ENCODE data around the gene FRY. TPM values are rescaled to one million over a fixed set of nuclear protein-coding genes. Genes with fewer than 3 reads are reported as not detected.

FRY gene
- total RNA-seq, 4 donors from 2014 or later = 32.0 to 111 (median 63.8) TPM

GRCh38 chr13:32229443-32229842, 197.9 kb downstream of the FRY start:
- TF ChIP-seq POLR2A (IDR thresholded peaks at IDR 0.05) (no peak), CTCF (IDR thresholded peaks at IDR 0.05) (no peak)
- Histone ChIP-seq H3K36me3 (no peaks in the 10 kb centered on the region), H3K4me1 (no peaks in the 10 kb centered on the region), H3K4me3 (no peak overlapping the region), H3K27ac (no peak overlapping the region), H3K27me3 (no peaks in the 10 kb centered on the region), H3K9me3 (no peaks in the 10 kb centered on the region)
- DNase-seq = no peak
- intact Hi-C loops (cut with DNase I; ENCODE audit: low total_unique reads) = no loop called here

GRCh38 chr13:32232263-32232662, 200.7 kb downstream of the FRY start:
- Histone ChIP-seq H3K36me3 (no peaks in the 10 kb centered on the region), H3K9me3 (no peaks in the 10 kb centered on the region), H3K4me1 (no peaks in the 10 kb centered on the region), H3K27me3 (no peaks in the 10 kb centered on the region), H3K4me3 (no peak overlapping the region), H3K27ac (no peak overlapping the region)
- TF ChIP-seq CTCF (IDR thresholded peaks at IDR 0.05) (no peak), POLR2A (IDR thresholded peaks at IDR 0.05) (no peak)
- DNase-seq = no peak
- intact Hi-C loops (cut with DNase I; ENCODE audit: low total_unique reads) = no loop called here

- TF ChIP-seq POLR2A (IDR thresholded peaks at IDR 0.05) (no peak), CTCF (IDR thresholded peaks at IDR 0.05) (no peak)
- Histone ChIP-seq H3K4me3 (no peak overlapping the region), H3K36me3 (no peaks in the 10 kb centered on the region), H3K27me3 (no peaks in the 10 kb centered on the region), H3K4me1 (no peaks in the 10 kb centered on the region), H3K9me3 (no peaks in the 10 kb centered on the region), H3K27ac (no peak overlapping the region)
- no peak for DNase-seq
- intact Hi-C loops (cut with DNase I; ENCODE audit: low total_unique reads) = no loop called here
These were observed 201.5 kb downstream of the FRY start for GRCh38 chr13:32233062-32233461.

GRCh38 chr13:32234914-32235313, 203.3 kb downstream of the FRY start:
- TF ChIP-seq POLR2A (IDR thresholded peaks at IDR 0.05) (no peak), CTCF (IDR thresholded peaks at IDR 0.05) (no peak)
- H3K27ac ChIP-seq = no peak overlapping the region
- no peak overlapping the region for H3K4me3 ChIP-seq
- no peaks in the 10 kb centered on the region for H3K4me1 ChIP-seq
- no peaks in the 10 kb centered on the region for H3K27me3 ChIP-seq
- DNase-seq = no peak
- intact Hi-C loops (cut with DNase I; ENCODE audit: low total_unique reads) = no loop called here
- no peaks in the 10 kb centered on the region for H3K36me3 ChIP-seq
- no peaks in the 10 kb centered on the region for H3K9me3 ChIP-seq

GRCh38 chr13:32237681-32238080, 206.1 kb downstream of the FRY start:
- H3K36me3 ChIP-seq = no peaks in the 10 kb centered on the region
- no peaks in the 10 kb centered on the region for H3K9me3 ChIP-seq
- intact Hi-C loops (cut with DNase I; ENCODE audit: low total_unique reads) = no loop called here
- no peak overlapping the region for H3K27ac ChIP-seq
- no peaks in the 10 kb centered on the region for H3K4me1 ChIP-seq
- no peak for DNase-seq
- no peak for TF ChIP-seq CTCF (IDR thresholded peaks at IDR 0.05)
- no peak for TF ChIP-seq POLR2A (IDR thresholded peaks at IDR 0.05)
- H3K27me3 ChIP-seq = no peaks in the 10 kb centered on the region
- H3K4me3 ChIP-seq = no peak overlapping the region

Measured in uterus (tissue), 4 donors.